Measurements from ENCODE around the gene YY1. TPM values are rescaled to one million over a fixed set of nuclear protein-coding genes. Genes with fewer than 3 reads are reported as not detected.

Gene YY1
- total RNA-seq, 1 donor from 2014 or later: 41.9 TPM

DNA sequence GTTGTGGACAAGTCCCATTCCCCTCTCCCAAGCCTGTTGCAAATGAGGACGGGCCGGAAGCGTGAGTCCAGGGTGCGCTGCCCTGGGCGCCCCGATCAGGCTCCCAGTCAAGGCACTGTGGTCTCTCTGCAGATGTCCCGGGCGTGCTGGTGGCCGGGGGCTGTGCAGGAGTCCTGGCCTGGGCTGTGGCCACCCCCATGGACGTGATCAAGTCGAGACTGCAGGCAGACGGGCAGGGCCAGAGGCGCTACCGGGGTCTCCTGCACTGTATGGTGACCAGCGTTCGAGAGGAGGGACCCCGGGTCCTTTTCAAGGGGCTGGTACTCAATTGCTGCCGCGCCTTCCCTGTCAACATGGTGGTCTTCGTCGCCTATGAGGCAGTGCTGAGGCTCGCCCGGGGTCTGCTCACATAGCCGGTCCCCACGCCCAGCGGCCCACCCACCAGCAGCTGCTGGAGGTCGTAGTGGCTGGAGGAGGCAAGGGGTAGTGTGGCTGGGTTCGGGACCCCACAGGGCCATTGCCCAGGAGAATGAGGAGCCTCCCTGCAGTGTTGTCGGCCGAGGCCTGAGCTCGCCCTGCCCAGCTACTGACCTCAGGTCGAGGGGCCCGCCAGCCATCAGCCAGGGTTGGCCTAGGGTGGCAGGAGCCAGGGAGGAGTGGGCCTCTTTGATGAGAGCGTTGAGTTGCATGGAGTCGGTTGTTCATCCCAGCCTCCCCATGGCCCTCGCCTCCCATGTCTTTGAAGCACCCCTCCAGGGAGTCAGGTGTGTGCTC lies 90.5 kb downstream of the YY1 start:
- no peak overlapping the region for H3K4me3 ChIP-seq (ENCODE audit: low read depth, low read length)
- TF ChIP-seq, protein P1, sequence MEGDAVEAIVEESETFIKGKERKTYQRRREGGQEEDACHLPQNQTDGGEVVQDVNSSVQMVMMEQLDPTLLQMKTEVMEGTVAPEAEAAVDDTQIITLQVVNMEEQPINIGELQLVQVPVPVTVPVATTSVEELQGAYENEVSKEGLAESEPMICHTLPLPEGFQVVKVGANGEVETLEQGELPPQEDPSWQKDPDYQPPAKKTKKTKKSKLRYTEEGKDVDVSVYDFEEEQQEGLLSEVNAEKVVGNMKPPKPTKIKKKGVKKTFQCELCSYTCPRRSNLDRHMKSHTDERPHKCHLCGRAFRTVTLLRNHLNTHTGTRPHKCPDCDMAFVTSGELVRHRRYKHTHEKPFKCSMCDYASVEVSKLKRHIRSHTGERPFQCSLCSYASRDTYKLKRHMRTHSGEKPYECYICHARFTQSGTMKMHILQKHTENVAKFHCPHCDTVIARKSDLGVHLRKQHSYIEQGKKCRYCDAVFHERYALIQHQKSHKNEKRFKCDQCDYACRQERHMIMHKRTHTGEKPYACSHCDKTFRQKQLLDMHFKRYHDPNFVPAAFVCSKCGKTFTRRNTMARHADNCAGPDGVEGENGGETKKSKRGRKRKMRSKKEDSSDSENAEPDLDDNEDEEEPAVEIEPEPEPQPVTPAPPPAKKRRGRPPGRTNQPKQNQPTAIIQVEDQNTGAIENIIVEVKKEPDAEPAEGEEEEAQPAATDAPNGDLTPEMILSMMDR (conservative IDR thresholded peaks at IDR 0.05; ENCODE audit: low read depth, low read length): no peak

DNA sequence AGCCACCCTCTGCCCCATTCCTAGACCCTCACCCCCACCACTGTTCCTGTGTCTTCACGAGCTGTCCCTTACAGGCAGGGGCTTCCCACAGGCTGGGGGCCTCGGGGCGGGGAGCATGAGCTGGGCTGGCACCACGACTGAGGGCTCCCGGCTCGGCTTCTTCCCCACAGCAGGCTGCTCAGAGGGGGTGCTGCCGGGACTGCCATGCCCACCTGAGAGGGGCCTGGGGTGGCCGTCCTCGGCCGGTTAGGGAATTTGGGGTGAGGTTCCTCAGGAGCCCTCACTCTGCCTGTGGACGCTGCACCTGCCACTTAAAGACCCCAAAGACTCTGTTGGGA lies 91.0 kb downstream of the YY1 start:
- DNase-seq (ENCODE audit: low read depth): no peak
- H3K4me3 ChIP-seq (ENCODE audit: low read depth, low read length): no peak overlapping the region
- TF ChIP-seq, protein P1 (conservative IDR thresholded peaks at IDR 0.05; ENCODE audit: low read depth, low read length): no peak

More for the DNA sequence above, 90.5 kb downstream of the YY1 start:
- no peak for DNase-seq (ENCODE audit: low read depth)

DNA sequence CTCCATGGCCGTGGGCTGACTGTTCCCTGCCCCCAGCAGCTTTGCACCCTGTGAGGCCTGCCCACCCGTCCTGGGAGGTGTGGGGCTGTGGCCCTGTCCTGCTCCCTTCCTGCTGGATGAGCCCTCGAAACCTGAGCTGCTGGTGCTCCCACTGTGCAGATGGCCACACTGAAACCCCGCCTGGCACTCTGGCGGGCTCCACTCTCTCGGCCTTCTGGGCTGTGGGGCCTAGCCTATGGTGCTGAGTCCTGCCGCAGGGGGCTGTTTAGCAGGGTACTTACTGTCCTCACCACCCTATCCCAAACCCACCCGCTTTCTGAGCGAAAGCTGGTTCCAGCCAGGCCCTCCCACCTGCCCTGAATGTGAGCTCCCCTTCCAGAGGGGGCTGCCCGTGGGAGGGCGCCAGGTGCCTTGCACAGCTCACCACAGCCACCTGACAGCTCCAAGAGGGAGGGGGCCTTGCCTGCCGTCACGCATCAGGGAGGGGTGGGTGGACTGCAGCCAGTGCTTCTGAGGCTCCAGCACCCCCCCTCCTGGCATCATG lies 91.5 kb downstream of the YY1 start:
- H3K4me3 ChIP-seq (ENCODE audit: low read depth, low read length): no peak overlapping the region

DNA sequence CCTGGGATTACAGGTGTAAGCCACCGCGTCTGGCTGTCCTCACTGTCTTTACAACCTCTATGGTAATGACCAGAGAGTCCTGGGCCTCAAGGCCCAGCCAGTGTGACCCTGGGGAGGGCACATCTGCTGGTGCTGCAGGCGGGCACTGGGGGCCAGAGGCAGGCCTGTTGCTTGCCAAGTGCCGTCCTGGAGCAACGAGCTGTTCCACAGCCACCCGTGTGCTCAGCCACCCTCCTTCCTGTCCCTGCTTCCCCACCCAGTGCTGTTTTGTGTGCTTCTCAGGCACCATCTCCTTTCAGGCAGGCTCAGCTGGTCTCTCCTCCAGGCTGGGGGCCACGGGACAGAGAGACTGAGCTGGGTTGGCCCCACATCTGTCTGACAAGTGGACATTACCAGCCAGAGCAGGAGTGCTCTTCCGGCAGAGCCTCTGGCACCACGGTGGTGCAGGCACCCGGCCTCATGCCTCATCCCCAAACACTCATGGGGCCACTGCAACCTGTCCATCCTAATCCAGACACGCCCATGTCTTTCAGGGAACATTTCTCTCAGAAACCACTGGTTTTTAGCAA lies 93.2 kb downstream of the YY1 start:
- no peak for DNase-seq (ENCODE audit: low read depth)
- no peak overlapping the region for H3K4me3 ChIP-seq (ENCODE audit: low read depth, low read length)
- TF ChIP-seq, protein P1 (conservative IDR thresholded peaks at IDR 0.05; ENCODE audit: low read depth, low read length): no peak

More for the DNA sequence above, 91.5 kb downstream of the YY1 start:
- TF ChIP-seq, protein P1 (conservative IDR thresholded peaks at IDR 0.05; ENCODE audit: low read depth, low read length): no peak
- no peak for DNase-seq (ENCODE audit: low read depth)

Other genes with a start within 250 kb of the YY1 start
- 24.6 and 69.2 TPM in 2 replicates for gene EVL, start 173.7 kb upstream of the YY1 start, total RNA-seq
- gene DEGS2, start 79.5 kb upstream of the YY1 start, total RNA-seq: 0.06 TPM in 1 of 2 replicates, not detected in the other
- 51.6 and 106 TPM in 2 replicates for gene SLC25A29, start 67.3 kb downstream of the YY1 start, total RNA-seq
- gene SLC25A47, start 84.2 kb downstream of the YY1 start, total RNA-seq: not detected in 2 replicates
- gene WDR25, start 137.3 kb downstream of the YY1 start, total RNA-seq: 12.9 and 13.0 TPM in 2 replicates

Measured in epithelial cell of proximal tubule (primary cell).